ENCODE data around the gene MKX.

DNA sequence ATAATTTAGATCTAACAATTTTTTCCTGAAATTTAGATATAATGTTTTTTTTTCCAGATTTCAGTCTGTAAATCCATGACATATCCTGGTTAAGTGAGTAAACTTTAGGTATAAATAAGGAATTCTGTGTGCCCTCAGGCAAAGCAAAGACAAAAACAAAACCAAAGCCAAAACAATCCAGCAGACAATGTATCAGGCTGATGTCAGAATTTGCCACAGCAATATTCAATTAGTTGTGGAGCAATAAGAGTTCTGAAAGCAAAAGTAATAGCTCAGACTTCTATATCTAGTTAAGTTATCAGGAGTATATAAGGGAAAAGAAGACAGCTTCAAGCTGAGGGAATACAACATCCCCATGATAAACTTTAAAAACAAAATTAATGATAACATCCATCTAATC, 82.0 kb downstream of the MKX start:
- no peak for TF ChIP-seq EZH2 (IDR thresholded peaks at IDR 0.05; ENCODE audit: borderline replicate concordance, insufficient read depth, low read depth, low read length, poor library complexity, severe bottlenecking)
- TF ChIP-seq, protein P1, sequence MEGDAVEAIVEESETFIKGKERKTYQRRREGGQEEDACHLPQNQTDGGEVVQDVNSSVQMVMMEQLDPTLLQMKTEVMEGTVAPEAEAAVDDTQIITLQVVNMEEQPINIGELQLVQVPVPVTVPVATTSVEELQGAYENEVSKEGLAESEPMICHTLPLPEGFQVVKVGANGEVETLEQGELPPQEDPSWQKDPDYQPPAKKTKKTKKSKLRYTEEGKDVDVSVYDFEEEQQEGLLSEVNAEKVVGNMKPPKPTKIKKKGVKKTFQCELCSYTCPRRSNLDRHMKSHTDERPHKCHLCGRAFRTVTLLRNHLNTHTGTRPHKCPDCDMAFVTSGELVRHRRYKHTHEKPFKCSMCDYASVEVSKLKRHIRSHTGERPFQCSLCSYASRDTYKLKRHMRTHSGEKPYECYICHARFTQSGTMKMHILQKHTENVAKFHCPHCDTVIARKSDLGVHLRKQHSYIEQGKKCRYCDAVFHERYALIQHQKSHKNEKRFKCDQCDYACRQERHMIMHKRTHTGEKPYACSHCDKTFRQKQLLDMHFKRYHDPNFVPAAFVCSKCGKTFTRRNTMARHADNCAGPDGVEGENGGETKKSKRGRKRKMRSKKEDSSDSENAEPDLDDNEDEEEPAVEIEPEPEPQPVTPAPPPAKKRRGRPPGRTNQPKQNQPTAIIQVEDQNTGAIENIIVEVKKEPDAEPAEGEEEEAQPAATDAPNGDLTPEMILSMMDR (IDR thresholded peaks at IDR 0.05) = no peak

Data from B cell (primary cell).